Naive thymus-derived CD4-positive, alpha-beta T cell (primary cell): ENCODE results near the gene ARHGAP9. TPM values are rescaled to one million over a fixed set of nuclear protein-coding genes. Genes with fewer than 3 reads are reported as not detected.

Experiments
- ATAC-seq: fragments of 150-1000 bp; cut with Tn5 transposase; 2 replicates; pipeline ENCODE4 v1.10.0; 2021; ENCODE audit warnings: mild to moderate bottlenecking, moderate library complexity
- CTCF ChIA-PET: fragments of 350-600 bp; sonication (Branson Sonifier 250); formaldehyde crosslinking; loops from one replicate; lab custom pipeline; 2021; ENCODE audit warnings: antibody characterized with exemption; lab: Charles Lee
- POLR2A ChIA-PET: fragments of 350-600 bp; sonication (Branson Sonifier 250); formaldehyde crosslinking; loops from one replicate; lab custom pipeline; 2021; ENCODE audit warnings: antibody characterized with exemption, inconsistent platforms; lab: Charles Lee
- DNase-seq, 9 donors: peaks; one replicate each; pipeline versions ENCODE4 v3.0.0 to v3.0.0-alpha.2; 2020 to 2022; ENCODE audit warnings: mixed read lengths in 1 of 9
- H3K27ac ChIP-seq: one replicate; pipeline ENCODE4 v1.7.0; 2013; ENCODE audit warnings: mild to moderate bottlenecking, low read depth, low read length, moderate library complexity
- H3K27me3 ChIP-seq, 2 donors: one replicate each; pipeline ENCODE4 v1.7.0; 2013; ENCODE audit warnings: low read length in 2 of 2, mild to moderate bottlenecking in 2 of 2, moderate library complexity in 2 of 2; ENCODE audit not compliant: control insufficient read depth in 2 of 2, insufficient read depth in 2 of 2
- H3K36me3 ChIP-seq, 3 experiments: 1 replicate in 2 of 3; 2 replicates in 1 of 3; pipeline ENCODE4 v1.7.0; 2013; ENCODE audit warnings: low read length in 3 of 3, mild to moderate bottlenecking in 3 of 3, moderate library complexity in 1 of 3; ENCODE audit not compliant: insufficient read depth in 3 of 3, control insufficient read depth in 2 of 3
- H3K4me1 ChIP-seq, 2 donors: one replicate each; pipeline ENCODE4 v1.7.0; 2013; ENCODE audit warnings: low read length in 2 of 2, mild to moderate bottlenecking in 2 of 2, moderate library complexity in 1 of 2; ENCODE audit not compliant: control insufficient read depth in 2 of 2, insufficient read depth in 2 of 2
- H3K4me3 ChIP-seq: 2 replicates; pipeline ENCODE4 v1.7.0; 2013; ENCODE audit warnings: mild to moderate bottlenecking, low read length
- H3K9me3 ChIP-seq, 3 experiments: 1 replicate in 2 of 3; 2 replicates in 1 of 3; pipeline ENCODE4 v1.7.0; 2013; ENCODE audit warnings: low read length in 3 of 3; ENCODE audit not compliant: control insufficient read depth in 2 of 3
- H3K27ac Mint-ChIP-seq, 9 donors: one replicate each; pipeline ENCODE4 v1.8.0; 2020 to 2022; ENCODE audit warnings: mixed read lengths in 9 of 9, mild to moderate bottlenecking in 8 of 9, moderate library complexity in 5 of 9, inconsistent platforms in 2 of 9
- H3K27me3 Mint-ChIP-seq, 5 donors: one replicate each; pipeline ENCODE4 v1.8.0; 2021 to 2022; ENCODE audit warnings: mixed read lengths in 5 of 5, mild to moderate bottlenecking in 1 of 5
- H3K36me3 Mint-ChIP-seq, 5 donors: one replicate each; pipeline ENCODE4 v1.8.0; 2020 to 2022; ENCODE audit warnings: mixed read lengths in 5 of 5, mild to moderate bottlenecking in 3 of 5, inconsistent platforms in 1 of 5
- H3K4me1 Mint-ChIP-seq, 7 donors: one replicate each; pipeline ENCODE4 v1.8.0; 2020 to 2022; ENCODE audit warnings: mixed read lengths in 7 of 7, mild to moderate bottlenecking in 3 of 7, inconsistent platforms in 1 of 7
- H3K4me3 Mint-ChIP-seq, 10 donors: one replicate each; pipeline ENCODE4 v1.8.0; 2020 to 2022; ENCODE audit warnings: mild to moderate bottlenecking in 10 of 10, mixed read lengths in 10 of 10, moderate library complexity in 6 of 10, inconsistent platforms in 2 of 10
- H3K9me3 Mint-ChIP-seq, 11 donors: one replicate each; pipeline ENCODE4 v1.8.0; 2020 to 2022; ENCODE audit warnings: mixed read lengths in 11 of 11, mild to moderate bottlenecking in 4 of 11, inconsistent platforms in 1 of 11, moderate library complexity in 1 of 11
- intact Hi-C, 2 donors: fragments of 100-400 bp; cut with micrococcal nuclease; formaldehyde crosslinking; loops; one replicate each; pipeline ENCODE4 v1.15.1; 2023
- polyA plus RNA-seq, 2 donors: library from polyadenylated mRNA; unstranded; fragments of 300-500 nt; fragmentation: Illumina TruSeq; gene quantifications; one replicate each; pipeline ENCODE4 v1.2.3, GENCODE V29; 2021
- total RNA-seq, 6 experiments: library from RNA in 5 of 6; stranded (reverse) in 5 of 6; gene quantifications; 1 replicate in 5 of 6; 2 replicates in 1 of 6; pipeline ENCODE4 v1.2.3 and lab custom pipeline; 2021 to 2026

Gene ARHGAP9
- total and polyA plus RNA-seq, 7 experiments from 2014 or later = 198 to 366 (median 329) TPM

GRCh38 chr12:57461917-57462250 is 17.8 kb downstream of the ARHGAP9 start:
- intact Hi-C loops = loop anchor here (1.0 to 2.0 kb wide), 6 partner anchors 16 to 249 kb away; partner anchors contain the start of gene NXPH4 (in 1 of the 2)
- peaks cover 0 to 22% (median 8%) of the 10 kb centered on the region in 5 donors for H3K27me3 Mint-ChIP-seq
- H3K4me1 ChIP-seq = peaks cover 21 to 30% of the 10 kb centered on the region in 2 donors
- no peaks in the 10 kb centered on the region for H3K27me3 ChIP-seq
- POLR2A ChIA-PET = interaction anchor here (1.3 to 6.9 kb wide), 5 partner anchors 10 to 62 kb away, joined by 4 to 81 read pairs (median 6); partner anchors contain the start of genes ARHGAP9 and DDIT3
- H3K36me3 Mint-ChIP-seq = peaks cover 0 to 1% (median 0%) of the 10 kb centered on the region in 5 donors
- no peak overlapping the region for H3K27ac ChIP-seq
- peak overlapping the region in 7 of 9 donors; percentile 56 to 88 (median 67) for H3K27ac Mint-ChIP-seq
- H3K9me3 Mint-ChIP-seq = peaks cover 0 to 2% (median 0%) of the 10 kb centered on the region in 11 donors
- H3K9me3 ChIP-seq = no peaks in the 10 kb centered on the region
- peaks cover 0 to under 1% (median 0%) of the 10 kb centered on the region in 3 experiments for H3K36me3 ChIP-seq
- peak overlapping the region; percentile 56 for H3K4me3 ChIP-seq
- DNase-seq (peak in 4 of 9 donors; percentile 10 to 37 (median 24)), ATAC-seq (no peak)
- H3K4me1 Mint-ChIP-seq = peaks cover 32 to 51% (median 42%) of the 10 kb centered on the region in 7 donors
- CTCF ChIA-PET = interaction anchor here (0.5 to 6.5 kb wide), 8 partner anchors 9 to 1585 kb away, joined by 3 to 101 read pairs (median 3); partner anchors contain the start of genes ARHGAP9 and AVIL
- H3K4me3 Mint-ChIP-seq = peak overlapping the region; percentile 78 to 93 (median 88)

GRCh38 chr12:57461276-57461916 is 18.3 kb downstream of the ARHGAP9 start:
- peak overlapping the region in 7 of 9 donors; percentile 5 to 88 (median 60) for H3K27ac Mint-ChIP-seq
- DNase-seq = peak in 3 of 9 donors; percentile 8 to 45 (median 43)
- no peaks in the 10 kb centered on the region for H3K36me3 Mint-ChIP-seq
- Histone ChIP-seq H3K27ac (no peak overlapping the region), H3K4me3 (peak overlapping the region; percentile 56), H3K4me1 (peaks cover 21 to 30% of the 10 kb centered on the region in 2 donors), H3K36me3 (no peaks in the 10 kb centered on the region), H3K9me3 (no peaks in the 10 kb centered on the region), H3K27me3 (no peaks in the 10 kb centered on the region)
- H3K4me1 Mint-ChIP-seq = peaks cover 33 to 50% (median 42%) of the 10 kb centered on the region in 7 donors
- no peak for ATAC-seq
- peaks cover 0 to 2% (median 0%) of the 10 kb centered on the region in 11 donors for H3K9me3 Mint-ChIP-seq
- intact Hi-C loops = no loop called here
- peak overlapping the region; percentile 78 to 93 (median 88) for H3K4me3 Mint-ChIP-seq
- POLR2A ChIA-PET = interaction anchor here (0.6 to 6.9 kb wide), 7 partner anchors 10 to 381 kb away, joined by 3 to 81 read pairs (median 4); partner anchors contain the start of genes ARHGAP9 and DDIT3
- peaks cover 0 to 22% (median 8%) of the 10 kb centered on the region in 5 donors for H3K27me3 Mint-ChIP-seq
- CTCF ChIA-PET = interaction anchor here (0.6 to 6.5 kb wide), 5 partner anchors 8 to 1584 kb away, joined by 3 to 101 read pairs (median 4); partner anchors contain the start of genes ARHGAP9 and R3HDM2

- Histone ChIP-seq H3K36me3 (no peaks in the 10 kb centered on the region), H3K4me3 (peak overlapping the region; percentile 13), H3K9me3 (no peaks in the 10 kb centered on the region), H3K27ac (no peak overlapping the region), H3K27me3 (no peaks in the 10 kb centered on the region), H3K4me1 (peaks cover 21 to 35% of the 10 kb centered on the region in 2 donors)
- H3K27me3 Mint-ChIP-seq = peaks cover 0 to 22% (median 8%) of the 10 kb centered on the region in 5 donors
- H3K4me1 Mint-ChIP-seq = peaks cover 37 to 55% (median 42%) of the 10 kb centered on the region in 7 donors
- intact Hi-C loops = no loop called here
- POLR2A ChIA-PET = interaction anchor here (0.6 to 6.9 kb wide), 6 partner anchors 9 to 380 kb away, joined by 3 to 81 read pairs (median 4); partner anchors contain the start of genes ARHGAP9, DDIT3 and MBD6
- no peaks in the 10 kb centered on the region for H3K36me3 Mint-ChIP-seq
- ATAC-seq = no peak
- H3K27ac Mint-ChIP-seq = peak overlapping the region in 3 of 9 donors; percentile 5 to 67 (median 28)
- CTCF ChIA-PET = interaction anchor here (1.1 to 6.5 kb wide), 5 partner anchors 8 to 52 kb away, joined by 3 to 101 read pairs (median 4); partner anchors contain the start of genes ARHGAP9 and R3HDM2
- peaks cover 0 to 2% (median 0%) of the 10 kb centered on the region in 11 donors for H3K9me3 Mint-ChIP-seq
- DNase-seq = no peak
- peak overlapping the region; percentile 78 to 93 (median 87) for H3K4me3 Mint-ChIP-seq
Observed at GRCh38 chr12:57460841-57461275, 18.8 kb downstream of the ARHGAP9 start.

GRCh38 chr12:57460468-57460784 is 19.2 kb downstream of the ARHGAP9 start:
- Mint-ChIP-seq H3K9me3 (peaks cover 0 to 2% (median 0%) of the 10 kb centered on the region in 11 donors), H3K36me3 (no peaks in the 10 kb centered on the region), H3K4me1 (peaks cover 37 to 54% (median 45%) of the 10 kb centered on the region in 7 donors), H3K27me3 (peaks cover 0 to 22% (median 8%) of the 10 kb centered on the region in 5 donors), H3K27ac (peak overlapping the region in 8 of 9 donors; percentile 25 to 88 (median 66)), H3K4me3 (peak overlapping the region; percentile 72 to 98 (median 88))
- Histone ChIP-seq H3K27me3 (no peaks in the 10 kb centered on the region), H3K36me3 (no peaks in the 10 kb centered on the region), H3K4me3 (no peak overlapping the region), H3K27ac (no peak overlapping the region), H3K4me1 (peaks cover 21 to 35% of the 10 kb centered on the region in 2 donors), H3K9me3 (no peaks in the 10 kb centered on the region)
- intact Hi-C loops = no loop called here
- DNase-seq (peak in 2 of 9 donors; percentile 30 to 36), ATAC-seq (no peak)
- POLR2A ChIA-PET = interaction anchor here (0.5 to 6.9 kb wide), 7 partner anchors 9 to 246 kb away, joined by 3 to 81 read pairs (median 3); partner anchors contain the start of genes ARHGAP9, DDIT3 and MBD6
- CTCF ChIA-PET = interaction anchor here (1.1 to 6.5 kb wide), 5 partner anchors 9 to 52 kb away, joined by 3 to 101 read pairs (median 4); partner anchors contain the start of genes ARHGAP9 and R3HDM2

GRCh38 chr12:57459750-57460467 is 19.8 kb downstream of the ARHGAP9 start, which contains the start of gene GLI1:
Gene GLI1 (plus strand): TSS chr12:57459785. CDS start chr12:57463692, 3,907 bp downstream.
- Mint-ChIP-seq H3K27ac (peak within 1 kb of the TSS; percentile 89 to 98 (median 96)), H3K36me3 (no peaks in the 10 kb centered on the region), H3K9me3 (peaks cover 0 to 2% (median 0%) of the 10 kb centered on the region in 11 donors), H3K4me3 (peak within 1 kb of the TSS; percentile 78 to 99 (median 96)), H3K27me3 (peaks cover 0 to 22% (median 8%) of the 10 kb centered on the region in 5 donors), H3K4me1 (peaks cover 37 to 53% (median 45%) of the 10 kb centered on the region in 7 donors)
- Histone ChIP-seq H3K36me3 (no peaks in the 10 kb centered on the region), H3K27ac (peak within 1 kb of the TSS; percentile 71), H3K9me3 (no peaks in the 10 kb centered on the region), H3K4me3 (peak within 1 kb of the TSS; percentile 97), H3K4me1 (peaks cover 21 to 35% of the 10 kb centered on the region in 2 donors), H3K27me3 (no peaks in the 10 kb centered on the region)
- CTCF ChIA-PET = interaction anchor here (0.5 to 6.5 kb wide), 14 partner anchors 9 to 1403 kb away, joined by 3 to 101 read pairs (median 4); partner anchors contain the start of genes ARHGAP9, DCTN2 and R3HDM2
- ATAC-seq (no peak), DNase-seq (no peak)
- POLR2A ChIA-PET = interaction anchor here (0.5 to 6.9 kb wide), 9 partner anchors 9 to 247 kb away, joined by 3 to 81 read pairs (median 3); partner anchors contain the start of genes ARHGAP9 and MBD6
- intact Hi-C loops = loop anchor here (1.0 to 10.0 kb wide), 15 partner anchors 17 to 445 kb away; partner anchors contain the start of genes DCTN2 (in 2 of the 2), DDIT3 (in 2 of the 2), R3HDM2 (in 2 of the 2) and B4GALNT1 (in 1 of the 2)
